Adrenal gland (tissue), 12 donors: ENCODE measurements around the gene FBXW5. TPM values are rescaled to one million over a fixed set of nuclear protein-coding genes. Genes with fewer than 3 reads are reported as not detected.

ENCODE experiments used
- DNase-seq, 7 donors: peaks; one replicate each; pipeline ENCODE4 v3.0.0-alpha.2; 2019 to 2020
- H3K27ac ChIP-seq, 5 donors: fragments of 200-600 bp; sonication (generic) in 4 of 5; 1 replicate in 3 of 5; 2 replicates in 2 of 5; pipeline versions ENCODE4 v1.5.1 to v1.8.0; 2016 to 2020; ENCODE audit warnings: mild to moderate bottlenecking in 1 of 5
- H3K27me3 ChIP-seq: fragments of 200-600 bp; 2 replicates; pipeline ENCODE4 v1.8.0; 2021
- H3K36me3 ChIP-seq, 2 donors: fragments of 200-600 bp; replicated peaks in 1 of 2; 1 replicate in 1 of 2; 2 replicates in 1 of 2; pipeline versions ENCODE4 v1.5.1 to v1.8.0; 2018 to 2022
- H3K4me1 ChIP-seq, 2 donors: fragments of 200-600 bp; replicated peaks in 1 of 2; 1 replicate in 1 of 2; 2 replicates in 1 of 2; pipeline versions ENCODE4 v1.5.1 to v1.8.0; 2018 to 2021
- H3K4me3 ChIP-seq, 4 donors: fragments of 200-600 bp; sonication (generic) in 3 of 4; one replicate each; pipeline ENCODE4 v1.5.1; 2016 to 2018
- H3K9me3 ChIP-seq, 3 donors: fragments of 200-600 bp; sonication (generic) in 1 of 3; replicated peaks in 1 of 3; 1 replicate in 2 of 3; 2 replicates in 1 of 3; pipeline versions ENCODE4 v1.5.1 to v1.8.0; 2016 to 2021
- POLR2A ChIP-seq, 2 donors: fragments of 450-650 bp; IDR thresholded peaks; one replicate each; pipeline ENCODE4 v1.6.1; 2017; ENCODE audit warnings: antibody characterized with exemption in 2 of 2, mild to moderate bottlenecking in 2 of 2, moderate library complexity in 1 of 2
- WGBS, 4 donors: extraction: QIAGEN DNeasy Blood & Tissue Kit in 2 of 4; methylation state at CpG; one replicate each; pipeline versions ENCODE4 v1.1.5 to v1.1.7; 2013 to 2017; 5-methylcytosine and 5-hydroxymethylcytosine counted together
- intact Hi-C, 2 donors: fragments of 100-400 bp; cut with DNase I; formaldehyde crosslinking; loops; one replicate each; pipeline versions ENCODE4 v1.14.1 to v1.15.0; 2022 to 2023
- polyA plus RNA-seq, 3 donors: library from polyadenylated mRNA; stranded (reverse); fragments of 200-250 nt in 2 of 3; fragments of 350-450 nt in 1 of 3; fragmentation: Illumina TruSeq in 1 of 3; extraction: RNeasy Lipid Tissue Mini Kit (QIAGEN cat#74804) in 1 of 3; gene quantifications; one replicate each; pipeline ENCODE4 v1.2.3, GENCODE V29; 2013 to 2014
- total RNA-seq, 9 donors: library from RNA; depleted of rRNA in 4 of 9; stranded (reverse); fragments of >200 nt in 4 of 9; fragments of 120-200 nt in 1 of 9; fragmentation: NEBNext Ultra II Directional in 1 of 9; extraction: Animal tissue kit (Norgen Biotek cat#: 25700) in 1 of 9; gene quantifications; one replicate each; pipeline versions ENCODE4 v1.1.0 to v1.2.4, GENCODE V29; 2013 to 2023
- TF ChIP-seq, protein P1 (sequence below), 6 experiments: fragments of 450-650 bp in 4 of 6; fragments of 200-600 bp in 2 of 6; sonication (generic) in 1 of 6; IDR thresholded peaks; 1 replicate in 5 of 6; 2 replicates in 1 of 6; pipeline versions ENCODE4 v1.5.1 to v1.8.0; 2016 to 2021; ENCODE audit warnings: antibody characterized with exemption in 6 of 6, mild to moderate bottlenecking in 2 of 6, moderate library complexity in 1 of 6
- donor health status: healthy with polysubstance abuse.
- donor health status: Bipolar disorder and iron deficiency.
- donor health status: DM: yes; HTN: yes; CAD: no.
- donor health status: DM: no; HTN: no; CAD: no.
- donor health status: DM: no; HTN: no; CAD: no.
- donor health status: DM: yes; HTN: yes; CAD: no.

Gene FBXW5
- total and polyA plus RNA-seq, 12 donors: 19.2 to 257 (median 139) TPM

DNA sequence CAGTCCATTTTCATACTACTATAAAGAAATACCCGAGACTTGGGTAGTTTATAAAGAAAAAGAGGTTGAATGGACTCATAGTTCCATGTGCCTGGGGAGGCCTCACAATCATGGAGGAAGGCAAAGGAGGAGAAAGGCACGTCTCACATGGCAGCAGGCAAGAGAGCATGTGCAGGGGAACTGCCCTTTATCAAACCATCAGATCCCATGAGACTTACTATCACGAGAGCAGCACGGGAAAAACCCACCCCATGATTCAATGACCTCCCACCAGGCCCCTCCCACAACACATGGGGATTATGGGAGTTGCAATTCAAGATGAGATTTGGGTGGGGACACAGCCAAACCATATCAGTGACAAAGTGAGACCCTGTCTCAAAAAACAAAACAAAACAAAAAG lies 38.3 kb downstream of the FBXW5 start:
- no peak for DNase-seq
- no peak for TF ChIP-seq POLR2A (IDR thresholded peaks at IDR 0.05)
- TF ChIP-seq, protein P1, sequence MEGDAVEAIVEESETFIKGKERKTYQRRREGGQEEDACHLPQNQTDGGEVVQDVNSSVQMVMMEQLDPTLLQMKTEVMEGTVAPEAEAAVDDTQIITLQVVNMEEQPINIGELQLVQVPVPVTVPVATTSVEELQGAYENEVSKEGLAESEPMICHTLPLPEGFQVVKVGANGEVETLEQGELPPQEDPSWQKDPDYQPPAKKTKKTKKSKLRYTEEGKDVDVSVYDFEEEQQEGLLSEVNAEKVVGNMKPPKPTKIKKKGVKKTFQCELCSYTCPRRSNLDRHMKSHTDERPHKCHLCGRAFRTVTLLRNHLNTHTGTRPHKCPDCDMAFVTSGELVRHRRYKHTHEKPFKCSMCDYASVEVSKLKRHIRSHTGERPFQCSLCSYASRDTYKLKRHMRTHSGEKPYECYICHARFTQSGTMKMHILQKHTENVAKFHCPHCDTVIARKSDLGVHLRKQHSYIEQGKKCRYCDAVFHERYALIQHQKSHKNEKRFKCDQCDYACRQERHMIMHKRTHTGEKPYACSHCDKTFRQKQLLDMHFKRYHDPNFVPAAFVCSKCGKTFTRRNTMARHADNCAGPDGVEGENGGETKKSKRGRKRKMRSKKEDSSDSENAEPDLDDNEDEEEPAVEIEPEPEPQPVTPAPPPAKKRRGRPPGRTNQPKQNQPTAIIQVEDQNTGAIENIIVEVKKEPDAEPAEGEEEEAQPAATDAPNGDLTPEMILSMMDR (IDR thresholded peaks at IDR 0.05): no peak
- H3K9me3 ChIP-seq: no peaks in the 10 kb centered on the region
- no peaks in the 10 kb centered on the region for H3K27me3 ChIP-seq
- intact Hi-C loops: no loop called here
- WGBS, 4 donors: 81 to 94% (median 83%) methylated on average over 4 of the region's 4 CpGs
- peaks cover 14 to 18% of the 10 kb centered on the region in 2 donors for H3K4me1 ChIP-seq
- peaks cover 0 to 28% of the 10 kb centered on the region in 2 donors for H3K36me3 ChIP-seq
- H3K4me3 ChIP-seq: no peak overlapping the region
- H3K27ac ChIP-seq: no peak overlapping the region

- 71 to 83% (median 77%) methylated on average over 12 of the region's 12 CpGs for WGBS, 4 donors
- H3K4me3 ChIP-seq: no peak overlapping the region
These were observed 41.4 kb downstream of the FBXW5 start for GRCh38 chr9:136903041-136903554.

GRCh38 chr9:136902259-136902821 lies 42.2 kb downstream of the FBXW5 start:
- Histone ChIP-seq H3K9me3 (no peaks in the 10 kb centered on the region), H3K36me3 (peaks cover 0 to 24% of the 10 kb centered on the region in 2 donors), H3K4me1 (peaks cover 14 to 18% of the 10 kb centered on the region in 2 donors), H3K4me3 (no peak overlapping the region), H3K27me3 (no peaks in the 10 kb centered on the region), H3K27ac (peak overlapping the region in 4 of 5 donors; percentile 39 to 88 (median 58))
- intact Hi-C loops: no loop called here
- peak; percentile 85 to 96 (median 88) for DNase-seq
- 10 to 50% (median 25%) methylated on average over 12 to 15 of the region's 15 CpGs for WGBS, 4 donors
- TF ChIP-seq POLR2A (IDR thresholded peaks at IDR 0.05): peak in 1 of 2 donors; percentile 56
- TF ChIP-seq, protein P1 (IDR thresholded peaks at IDR 0.05): no peak

More at GRCh38 chr9:136903041-136903554, 41.4 kb downstream of the FBXW5 start:
- peak in 1 of 7 donors; percentile 26 for DNase-seq
- Histone ChIP-seq H3K36me3 (peaks cover 0 to 28% of the 10 kb centered on the region in 2 donors), H3K27ac (peak overlapping the region in 1 of 5 donors; percentile 88), H3K27me3 (no peaks in the 10 kb centered on the region), H3K9me3 (no peaks in the 10 kb centered on the region), H3K4me1 (peaks cover 14 to 18% of the 10 kb centered on the region in 2 donors)
- TF ChIP-seq POLR2A (IDR thresholded peaks at IDR 0.05): no peak
- TF ChIP-seq, protein P1 (IDR thresholded peaks at IDR 0.05): no peak
- intact Hi-C loops: no loop called here

DNA sequence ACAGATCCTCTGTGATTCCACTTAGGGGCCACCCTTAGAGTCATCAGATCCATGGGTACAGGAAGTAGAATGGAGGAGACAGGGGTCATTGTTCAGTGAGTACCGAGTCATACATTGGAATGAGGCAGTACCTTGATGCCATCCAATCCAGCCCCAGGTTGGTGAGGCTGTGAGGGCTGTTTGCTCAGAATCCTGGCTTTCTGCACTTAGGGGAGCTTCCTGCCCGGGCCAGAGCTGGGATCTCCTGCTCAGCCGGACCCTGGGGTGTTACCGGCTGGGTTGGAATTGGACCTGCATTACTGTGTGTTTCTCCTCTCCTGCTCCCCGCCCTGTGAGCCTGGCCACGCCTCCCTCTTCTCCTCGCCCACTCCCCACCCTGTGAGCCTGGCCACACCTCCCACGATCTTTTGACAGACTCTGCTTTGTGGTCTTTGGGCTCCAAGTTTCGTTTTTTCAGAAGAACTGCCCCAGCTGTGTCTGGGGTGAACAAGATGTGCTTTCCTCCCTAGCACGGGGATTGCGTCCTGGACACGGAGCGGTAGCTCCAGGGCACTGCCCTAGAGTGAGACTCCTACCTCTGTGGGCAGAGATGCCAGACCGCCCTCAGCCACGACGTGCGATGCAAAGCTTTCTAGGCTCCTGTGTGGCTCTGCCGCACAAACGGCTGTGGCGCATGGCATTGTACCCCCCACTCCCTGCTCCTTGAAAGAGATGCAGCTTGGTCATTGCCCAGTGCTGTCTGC lies 42.9 kb downstream of the FBXW5 start:
- Histone ChIP-seq H3K4me1 (peaks cover 14 to 18% of the 10 kb centered on the region in 2 donors), H3K4me3 (no peak overlapping the region), H3K27ac (peak overlapping the region in 4 of 5 donors; percentile 39 to 88 (median 58)), H3K27me3 (no peaks in the 10 kb centered on the region), H3K36me3 (peaks cover 0 to 24% of the 10 kb centered on the region in 2 donors), H3K9me3 (no peaks in the 10 kb centered on the region)
- DNase-seq: peak in 1 of 7 donors; percentile 35
- WGBS, 4 donors: 49 to 71% (median 67%) methylated on average over 10 to 20 of the region's 20 CpGs
- intact Hi-C loops: no loop called here
- TF ChIP-seq, protein P1 (IDR thresholded peaks at IDR 0.05): no peak
- TF ChIP-seq POLR2A (IDR thresholded peaks at IDR 0.05): no peak
